GM12878 (cell line): ENCODE data around the gene LRRC59. TPM values are rescaled to one million over a fixed set of nuclear protein-coding genes. Genes with fewer than 3 reads are reported as not detected.

Experiments used
- BHLHE40 ChIP-seq, 2 experiments: fragments of 450-650 bp in 1 of 2; IDR thresholded peaks; 2 replicates each; pipeline ENCODE4 v1.6.1; 2011 to 2017; ENCODE audit warnings: low read depth in 2 of 2, borderline replicate concordance in 1 of 2, improper control_type of control experiment in 1 of 2, low read length in 1 of 2, mild to moderate bottlenecking in 1 of 2
- CBX5 ChIP-seq: sonication (generic); IDR thresholded peaks from 2 replicates; pipeline ENCODE4 v1.6.1; 2016; ENCODE audit warnings: low read depth, moderate library complexity, mild to moderate bottlenecking, inconsistent platforms
- CHD1 ChIP-seq: IDR thresholded peaks from 2 replicates; pipeline ENCODE4 v1.6.1; 2012; ENCODE audit warnings: low read depth, low read length, improper control_type of control experiment
- E2F4 ChIP-seq: IDR thresholded peaks from 2 replicates; pipeline ENCODE4 v1.6.1; 2012; ENCODE audit warnings: low read depth, low read length, improper control_type of control experiment
- EGR1 ChIP-seq, 2 experiments: IDR thresholded peaks; 1 replicate in 1 of 2; 2 replicates in 1 of 2; pipeline ENCODE4 v1.6.1; 2011 to 2012; ENCODE audit warnings: low read depth in 2 of 2, low read length in 2 of 2, borderline replicate concordance in 1 of 2, mild to moderate bottlenecking in 1 of 2, moderate library complexity in 1 of 2
- ESRRA ChIP-seq: IDR thresholded peaks from 2 replicates; pipeline ENCODE4 v1.6.1; 2012; ENCODE audit warnings: mild to moderate bottlenecking, low read length, improper control_type of control experiment
- IRF3 ChIP-seq: fragments of 450-650 bp; IDR thresholded peaks from 2 replicates; pipeline ENCODE4 v1.6.1; 2014; ENCODE audit warnings: mild to moderate bottlenecking
- JUNB ChIP-seq: IDR thresholded peaks from 2 replicates; pipeline ENCODE4 v1.6.1; 2016; ENCODE audit warnings: antibody characterized with exemption, mild to moderate bottlenecking
- MXI1 ChIP-seq: fragments of 150-350 bp; IDR thresholded peaks from 2 replicates; pipeline ENCODE4 v1.6.1; 2011; ENCODE audit warnings: low read depth, mild to moderate bottlenecking, inconsistent platforms, low read length, improper control_type of control experiment
- NFYA ChIP-seq: IDR thresholded peaks from 2 replicates; pipeline ENCODE4 v1.6.1; 2011; ENCODE audit warnings: low read depth, mild to moderate bottlenecking, low read length, improper control_type of control experiment, borderline replicate concordance
- NR2C1 ChIP-seq: fragments of 450-650 bp; IDR thresholded peaks from 2 replicates; pipeline ENCODE4 v1.6.1; 2017; ENCODE audit warnings: antibody characterized with exemption, mild to moderate bottlenecking, moderate library complexity
- NR2C2 ChIP-seq: IDR thresholded peaks from 2 replicates; pipeline ENCODE4 v1.6.1; 2011; ENCODE audit warnings: borderline replicate concordance, low read depth; ENCODE audit not compliant: control insufficient read depth, insufficient read length
- PBX3 ChIP-seq: IDR thresholded peaks from 2 replicates; pipeline ENCODE4 v1.6.1; 2011; ENCODE audit warnings: mild to moderate bottlenecking, low read depth, low read length, moderate library complexity; ENCODE audit not compliant: insufficient replicate concordance
- POLR2AphosphoS5 ChIP-seq: IDR thresholded peaks from 2 replicates; pipeline ENCODE4 v1.6.1; 2011; ENCODE audit warnings: mild to moderate bottlenecking, low read length, inconsistent platforms
- TAF1 ChIP-seq: IDR thresholded peaks from 2 replicates; pipeline ENCODE4 v1.6.1; 2011; ENCODE audit warnings: mild to moderate bottlenecking, low read depth, low read length, borderline replicate concordance
- TBL1XR1 ChIP-seq: IDR thresholded peaks from 2 replicates; pipeline ENCODE4 v1.6.1; 2012; ENCODE audit warnings: low read depth, low read length, improper control_type of control experiment
- TCF7 ChIP-seq: IDR thresholded peaks from 2 replicates; pipeline ENCODE4 v1.6.1; 2014; ENCODE audit warnings: antibody characterized with exemption, borderline replicate concordance
- WRNIP1 ChIP-seq: IDR thresholded peaks from 2 replicates; pipeline ENCODE4 v1.6.1; 2011; ENCODE audit warnings: low read depth, low read length, improper control_type of control experiment, borderline replicate concordance
- ZNF274 ChIP-seq: IDR thresholded peaks from one replicate; pipeline ENCODE4 v1.8.0; 2011; ENCODE audit not compliant: insufficient read length, insufficient read depth
- polyA plus RNA-seq, 11 experiments: library from polyadenylated mRNA; depleted of rRNA in 4 of 11; unstranded in 6 of 11; stranded (reverse) in 5 of 11; fragments of >200 nt; fragmentation: Nextera tagmentation in 4 of 11; fragmentation: Illumina TruSeq in 1 of 11; extraction: Ambion mirVana in 4 of 11; extraction: Trizol in 1 of 11; gene quantifications; 1 replicate in 1 of 11; 2 replicates in 10 of 11; pipeline versions ENCODE4 v1.2.1 to v1.2.3, GENCODE V29; 2011 to 2016; ENCODE audit warnings: inconsistent platforms in 2 of 11, missing spikeins in 2 of 11, low read depth in 1 of 11
- total RNA-seq, 4 experiments: library from RNA; depleted of rRNA in 3 of 4; stranded (reverse); fragments of >200 nt in 3 of 4; fragmentation: Illumina TruSeq in 1 of 4; extraction: Trizol in 1 of 4; gene quantifications; 2 replicates each; pipeline versions ENCODE4 v1.2.1 to v1.2.3, GENCODE V29; 2013 to 2021
- TF ChIP-seq, protein P1 (sequence below): fragments of 450-650 bp; conservative IDR thresholded peaks from 2 replicates; pipeline ENCODE4 v1.6.1; 2017; ENCODE audit warnings: mild to moderate bottlenecking, moderate library complexity
- TF ChIP-seq, protein P2 (sequence below): fragments of 450-650 bp; IDR thresholded peaks from 2 replicates; pipeline ENCODE4 v1.6.1; 2017; ENCODE audit warnings: antibody characterized with exemption, mild to moderate bottlenecking, moderate library complexity

LRRC59 gene
- total and polyA plus RNA-seq, 10 of the 15 experiments (the other 5 are each of a cell fraction or from before 2014, with no cell fraction given): 8.8 to 82.2 (median 63.0) TPM

GRCh38 chr17:50372758-50373556 lies 24.4 kb downstream of the LRRC59 start, which contains the start of the genes EME1 and MRPL27 (continued):
- TF ChIP-seq EGR1 (IDR thresholded peaks at IDR 0.05; ENCODE audit: borderline replicate concordance in 1 of 2, low read depth in 2 of 2, low read length in 2 of 2) (peak in 1 of 2 experiments; percentile 41; a peak in 1 of 3 replicates), CHD1 (no peak), NFYA (no peak), JUNB (no peak), BHLHE40 (IDR thresholded peaks at IDR 0.05; ENCODE audit: borderline replicate concordance in 1 of 2, low read depth in 2 of 2, low read length in 1 of 2) (peak; percentile 83 to 98), IRF3 (no peak), TBL1XR1 (peak; percentile 70; the same call in 1 of the 2 replicates), TAF1 (peak; percentile 96), ESRRA (no peak), WRNIP1 (0 out of 2 replicates have a peak, but pooled peaks have one; percentile 30), NR2C2 (no peak), POLR2AphosphoS5 (peak; percentile 98), PBX3 (peak; percentile 9), TCF7 (no peak), CBX5 (no peak), MXI1 (peak; percentile 93), NR2C1 (peak; percentile 99), E2F4 (peak; percentile 93), ZNF274 (no peak)
- TF ChIP-seq, protein P1, sequence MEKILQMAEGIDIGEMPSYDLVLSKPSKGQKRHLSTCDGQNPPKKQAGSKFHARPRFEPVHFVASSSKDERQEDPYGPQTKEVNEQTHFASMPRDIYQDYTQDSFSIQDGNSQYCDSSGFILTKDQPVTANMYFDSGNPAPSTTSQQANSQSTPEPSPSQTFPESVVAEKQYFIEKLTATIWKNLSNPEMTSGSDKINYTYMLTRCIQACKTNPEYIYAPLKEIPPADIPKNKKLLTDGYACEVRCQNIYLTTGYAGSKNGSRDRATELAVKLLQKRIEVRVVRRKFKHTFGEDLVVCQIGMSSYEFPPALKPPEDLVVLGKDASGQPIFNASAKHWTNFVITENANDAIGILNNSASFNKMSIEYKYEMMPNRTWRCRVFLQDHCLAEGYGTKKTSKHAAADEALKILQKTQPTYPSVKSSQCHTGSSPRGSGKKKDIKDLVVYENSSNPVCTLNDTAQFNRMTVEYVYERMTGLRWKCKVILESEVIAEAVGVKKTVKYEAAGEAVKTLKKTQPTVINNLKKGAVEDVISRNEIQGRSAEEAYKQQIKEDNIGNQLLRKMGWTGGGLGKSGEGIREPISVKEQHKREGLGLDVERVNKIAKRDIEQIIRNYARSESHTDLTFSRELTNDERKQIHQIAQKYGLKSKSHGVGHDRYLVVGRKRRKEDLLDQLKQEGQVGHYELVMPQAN: peak; percentile 99
- TF ChIP-seq, protein P2, sequence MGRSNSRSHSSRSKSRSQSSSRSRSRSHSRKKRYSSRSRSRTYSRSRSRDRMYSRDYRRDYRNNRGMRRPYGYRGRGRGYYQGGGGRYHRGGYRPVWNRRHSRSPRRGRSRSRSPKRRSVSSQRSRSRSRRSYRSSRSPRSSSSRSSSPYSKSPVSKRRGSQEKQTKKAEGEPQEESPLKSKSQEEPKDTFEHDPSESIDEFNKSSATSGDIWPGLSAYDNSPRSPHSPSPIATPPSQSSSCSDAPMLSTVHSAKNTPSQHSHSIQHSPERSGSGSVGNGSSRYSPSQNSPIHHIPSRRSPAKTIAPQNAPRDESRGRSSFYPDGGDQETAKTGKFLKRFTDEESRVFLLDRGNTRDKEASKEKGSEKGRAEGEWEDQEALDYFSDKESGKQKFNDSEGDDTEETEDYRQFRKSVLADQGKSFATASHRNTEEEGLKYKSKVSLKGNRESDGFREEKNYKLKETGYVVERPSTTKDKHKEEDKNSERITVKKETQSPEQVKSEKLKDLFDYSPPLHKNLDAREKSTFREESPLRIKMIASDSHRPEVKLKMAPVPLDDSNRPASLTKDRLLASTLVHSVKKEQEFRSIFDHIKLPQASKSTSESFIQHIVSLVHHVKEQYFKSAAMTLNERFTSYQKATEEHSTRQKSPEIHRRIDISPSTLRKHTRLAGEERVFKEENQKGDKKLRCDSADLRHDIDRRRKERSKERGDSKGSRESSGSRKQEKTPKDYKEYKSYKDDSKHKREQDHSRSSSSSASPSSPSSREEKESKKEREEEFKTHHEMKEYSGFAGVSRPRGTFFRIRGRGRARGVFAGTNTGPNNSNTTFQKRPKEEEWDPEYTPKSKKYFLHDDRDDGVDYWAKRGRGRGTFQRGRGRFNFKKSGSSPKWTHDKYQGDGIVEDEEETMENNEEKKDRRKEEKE: no peak
